ENCODE results near the gene EEF1A2.

The EEF1A2 gene

GRCh38 chr20:63469713-63470101, 29.2 kb downstream of the EEF1A2 start:
- DNase-seq (ENCODE audit: low read depth in 3 of 3), result no peak

GRCh38 chr20:63469019-63469712, 29.7 kb downstream of the EEF1A2 start:
- no peak for DNase-seq (ENCODE audit: low read depth in 3 of 3)

GRCh38 chr20:63468421-63468820, 30.5 kb downstream of the EEF1A2 start:
- DNase-seq (ENCODE audit: low read depth in 3 of 3), result no peak

GRCh38 chr20:63467294-63468083, 31.4 kb downstream of the EEF1A2 start:
- no peak for DNase-seq (ENCODE audit: low read depth in 3 of 3)

GRCh38 chr20:63466861-63467260, 32.0 kb downstream of the EEF1A2 start:
- no peak for DNase-seq (ENCODE audit: low read depth in 3 of 3)

- no peak for DNase-seq (ENCODE audit: low read depth in 3 of 3)
Observed at GRCh38 chr20:63466250-63466825, 32.5 kb downstream of the EEF1A2 start.

GRCh38 chr20:63465380-63466249, 33.3 kb downstream of the EEF1A2 start:
- no peak for DNase-seq (ENCODE audit: low read depth in 3 of 3)

GRCh38 chr20:63464289-63464635, 34.6 kb downstream of the EEF1A2 start:
- DNase-seq (ENCODE audit: low read depth in 3 of 3), result no peak

GRCh38 chr20:63463400-63464288, 35.2 kb downstream of the EEF1A2 start:
- DNase-seq (ENCODE audit: low read depth in 3 of 3), result no peak

- no peak for DNase-seq (ENCODE audit: low read depth in 3 of 3)
Observed at GRCh38 chr20:63462244-63462643, 36.6 kb downstream of the EEF1A2 start.

GRCh38 chr20:63461104-63461763, 37.6 kb downstream of the EEF1A2 start:
- no peak for DNase-seq (ENCODE audit: low read depth in 3 of 3)

GRCh38 chr20:63459070-63459380, 39.9 kb downstream of the EEF1A2 start:
- DNase-seq (ENCODE audit: low read depth in 3 of 3), result no peak

- DNase-seq (ENCODE audit: low read depth in 3 of 3), result no peak
Observed at GRCh38 chr20:63458170-63459069, 40.5 kb downstream of the EEF1A2 start.

- no peak for DNase-seq (ENCODE audit: low read depth in 3 of 3)
Observed at GRCh38 chr20:63457737-63458136, 41.1 kb downstream of the EEF1A2 start.

GRCh38 chr20:63456429-63457284, 42.2 kb downstream of the EEF1A2 start:
- no peak for DNase-seq (ENCODE audit: low read depth in 3 of 3)

- DNase-seq (ENCODE audit: low read depth in 3 of 3), result no peak
Observed at GRCh38 chr20:63455568-63455859, 43.4 kb downstream of the EEF1A2 start.

GRCh38 chr20:63454731-63455567, 43.9 kb downstream of the EEF1A2 start:
- DNase-seq (ENCODE audit: low read depth in 3 of 3), result no peak
